DOHH2 (cell line): ENCODE measurements around the gene TCF21.

Experiments
- EZH2phosphoT487 ChIP-seq: fragments of 200-600 bp; sonication (generic); IDR thresholded peaks from 2 replicates; pipeline ENCODE4 v1.6.1; 2017; ENCODE audit warnings: borderline replicate concordance, mild to moderate bottlenecking, antibody characterized with exemption, low read length, moderate library complexity, mixed read lengths
- TF ChIP-seq, protein P1 (sequence below): fragments of 200-600 bp; sonication (generic); IDR thresholded peaks from one replicate; pipeline ENCODE4 v1.5.1; 2014; ENCODE audit warnings: antibody characterized with exemption, mild to moderate bottlenecking, low read depth, low read length; ENCODE audit not compliant: poor library complexity, severe bottlenecking

DNA sequence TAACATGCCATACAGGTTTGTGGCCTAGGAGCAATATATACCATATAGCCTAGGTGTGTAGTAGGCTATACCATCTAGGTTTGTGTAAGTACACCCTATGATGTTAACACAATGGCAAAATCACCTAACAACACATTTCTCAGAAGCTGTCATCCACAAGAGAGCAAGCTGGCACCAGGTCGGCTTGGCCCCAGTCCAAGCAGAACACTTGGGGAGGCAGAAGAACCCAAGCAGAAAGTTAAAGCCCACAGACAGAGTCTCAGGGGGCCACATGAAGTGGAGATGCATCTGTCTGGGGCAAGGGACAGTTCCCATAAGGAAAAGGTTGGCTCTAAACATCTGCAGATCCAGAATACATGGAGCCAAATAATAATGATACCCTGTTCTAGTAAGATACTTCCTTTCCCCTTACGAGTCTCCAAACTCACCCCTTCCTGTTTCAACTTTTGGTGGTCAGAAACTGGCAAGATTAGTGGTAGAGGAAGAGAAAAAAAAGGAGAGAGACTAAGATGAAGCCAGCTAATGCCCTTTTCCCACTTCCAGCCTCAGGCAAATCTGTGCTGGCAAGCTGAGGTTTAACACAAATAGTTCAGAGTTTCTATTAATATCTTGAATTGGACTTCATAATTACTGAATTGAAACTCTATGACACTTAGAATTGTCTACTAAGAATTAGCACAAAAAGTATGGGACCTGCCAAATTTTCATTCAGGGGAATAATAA, 29.5 kb downstream of the TCF21 start:
- TF ChIP-seq, protein P1, sequence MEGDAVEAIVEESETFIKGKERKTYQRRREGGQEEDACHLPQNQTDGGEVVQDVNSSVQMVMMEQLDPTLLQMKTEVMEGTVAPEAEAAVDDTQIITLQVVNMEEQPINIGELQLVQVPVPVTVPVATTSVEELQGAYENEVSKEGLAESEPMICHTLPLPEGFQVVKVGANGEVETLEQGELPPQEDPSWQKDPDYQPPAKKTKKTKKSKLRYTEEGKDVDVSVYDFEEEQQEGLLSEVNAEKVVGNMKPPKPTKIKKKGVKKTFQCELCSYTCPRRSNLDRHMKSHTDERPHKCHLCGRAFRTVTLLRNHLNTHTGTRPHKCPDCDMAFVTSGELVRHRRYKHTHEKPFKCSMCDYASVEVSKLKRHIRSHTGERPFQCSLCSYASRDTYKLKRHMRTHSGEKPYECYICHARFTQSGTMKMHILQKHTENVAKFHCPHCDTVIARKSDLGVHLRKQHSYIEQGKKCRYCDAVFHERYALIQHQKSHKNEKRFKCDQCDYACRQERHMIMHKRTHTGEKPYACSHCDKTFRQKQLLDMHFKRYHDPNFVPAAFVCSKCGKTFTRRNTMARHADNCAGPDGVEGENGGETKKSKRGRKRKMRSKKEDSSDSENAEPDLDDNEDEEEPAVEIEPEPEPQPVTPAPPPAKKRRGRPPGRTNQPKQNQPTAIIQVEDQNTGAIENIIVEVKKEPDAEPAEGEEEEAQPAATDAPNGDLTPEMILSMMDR: no peak
- TF ChIP-seq EZH2phosphoT487: no peak
